Neural progenitor cell (in vitro differentiated cells): Measurements from ENCODE around the gene ACTR5.
A peak's percentile ranks its signal among the peaks of the same experiment; 100 is the strongest.

Source experiments
- CTCF ChIP-seq: fragments of 200-600 bp; sonication (generic); IDR thresholded peaks from 2 replicates; pipeline ENCODE4 v1.5.1; 2017; ENCODE audit warnings: antibody characterized with exemption, mild to moderate bottlenecking
- EZH2 ChIP-seq: fragments of 200-600 bp; sonication (generic); IDR thresholded peaks from 2 replicates; pipeline ENCODE4 v1.6.1; 2017; ENCODE audit warnings: antibody characterized with exemption, mild to moderate bottlenecking, moderate library complexity
- EZH2phosphoT487 ChIP-seq: fragments of 200-600 bp; sonication (generic); IDR thresholded peaks from 2 replicates; pipeline ENCODE4 v1.6.1; 2017; ENCODE audit warnings: antibody characterized with exemption

- peak; percentile 29 for TF ChIP-seq CTCF
- no peak for TF ChIP-seq EZH2
- peak; percentile 18 for TF ChIP-seq EZH2phosphoT487
Observed at GRCh38 chr20:38805958-38806854, 57.9 kb downstream of the ACTR5 start.
